CMK (cell line): Measurements from ENCODE around the gene RAPGEF6.
"Not testable (repeated sequence)": the region's sequence is repeated elsewhere in the genome, so short reads cannot be mapped to it uniquely, and the experiment has no call there.

Experiments used
- DNase-seq: peaks from one replicate; pipeline ENCODE4 v3.0.0-alpha.2; 2010; ENCODE audit warnings: low read depth

The RAPGEF6 gene

GRCh38 chr5:131384616-131385214, 250.3 kb downstream of the RAPGEF6 start:
- no peak for DNase-seq

- no peak for DNase-seq
These were observed 250.9 kb downstream of the RAPGEF6 start for GRCh38 chr5:131384173-131384572.

GRCh38 chr5:131382407-131383395, 252.3 kb downstream of the RAPGEF6 start:
- peak; percentile 62 for DNase-seq

GRCh38 chr5:131381777-131382176, 253.3 kb downstream of the RAPGEF6 start:
- DNase-seq, result no peak

GRCh38 chr5:131381021-131381420, 254.0 kb downstream of the RAPGEF6 start:
- DNase-seq, result no peak

GRCh38 chr5:131380238-131380637, 254.8 kb downstream of the RAPGEF6 start:
- DNase-seq, result not testable (repeated sequence)

- no peak for DNase-seq
These were observed 255.3 kb downstream of the RAPGEF6 start for GRCh38 chr5:131379723-131380122.

GRCh38 chr5:131378721-131379541, 256.1 kb downstream of the RAPGEF6 start:
- no peak for DNase-seq

- DNase-seq, result no peak
These were observed 257.2 kb downstream of the RAPGEF6 start for GRCh38 chr5:131377785-131378325.

- no peak for DNase-seq
These were observed 257.7 kb downstream of the RAPGEF6 start for GRCh38 chr5:131377346-131377745.

- DNase-seq, result no peak
These were observed 259.7 kb downstream of the RAPGEF6 start for GRCh38 chr5:131375351-131375750.
